Natural killer cell (primary cell): Measurements from ENCODE around the gene PMIS2. TPM values are rescaled to one million over a fixed set of nuclear protein-coding genes. Genes with fewer than 3 reads are reported as not detected.

Source experiments
- ATAC-seq, 3 donors: fragments of 150-1000 bp in 2 of 3; fragments of 200-7000 bp in 1 of 3; cut with Tn5 transposase; 1 replicate in 1 of 3; 2 replicates in 2 of 3; pipeline ENCODE4 v1.10.0; 2021; ENCODE audit warnings: mild to moderate bottlenecking in 2 of 3, moderate library complexity in 2 of 3
- DNase-seq, 2 donors: peaks; one replicate each; pipeline versions ENCODE4 v3.0.0 to v3.0.0-alpha.2; 2013 to 2021; ENCODE audit warnings: mixed read lengths in 1 of 2
- H3K27ac ChIP-seq: one replicate; pipeline ENCODE4 v1.5.1; 2013; ENCODE audit warnings: mild to moderate bottlenecking, low read length
- H3K27me3 ChIP-seq: one replicate; pipeline ENCODE4 v1.6.1; 2013; ENCODE audit warnings: low read length; ENCODE audit not compliant: control insufficient read depth, insufficient read depth
- H3K36me3 ChIP-seq: one replicate; pipeline ENCODE4 v1.6.1; 2013; ENCODE audit warnings: low read length; ENCODE audit not compliant: control insufficient read depth, insufficient read depth
- H3K4me1 ChIP-seq: one replicate; pipeline ENCODE4 v1.6.1; 2013; ENCODE audit warnings: low read length; ENCODE audit not compliant: control insufficient read depth, insufficient read depth
- H3K4me3 ChIP-seq: one replicate; pipeline ENCODE4 v1.5.1; 2013; ENCODE audit warnings: low read length
- H3K9me3 ChIP-seq: one replicate; pipeline ENCODE4 v1.6.1; 2013; ENCODE audit warnings: low read length; ENCODE audit not compliant: control insufficient read depth, insufficient read depth
- H3K27ac Mint-ChIP-seq, 2 donors: one replicate each; pipeline ENCODE4 v1.8.0; 2022; ENCODE audit warnings: mild to moderate bottlenecking in 2 of 2, mixed read lengths in 2 of 2, moderate library complexity in 1 of 2
- H3K27me3 Mint-ChIP-seq, 2 donors: one replicate each; pipeline ENCODE4 v1.8.0; 2022; ENCODE audit warnings: low read depth in 2 of 2, mixed read lengths in 2 of 2
- H3K36me3 Mint-ChIP-seq: one replicate; pipeline ENCODE4 v1.8.0; 2022; ENCODE audit warnings: mixed read lengths
- H3K4me1 Mint-ChIP-seq, 2 donors: one replicate each; pipeline ENCODE4 v1.8.0; 2022; ENCODE audit warnings: mixed read lengths in 2 of 2
- H3K4me3 Mint-ChIP-seq: one replicate; pipeline ENCODE4 v1.8.0; 2022; ENCODE audit warnings: mild to moderate bottlenecking, moderate library complexity, mixed read lengths
- H3K9me3 Mint-ChIP-seq, 2 donors: one replicate each; pipeline ENCODE4 v1.8.0; 2022; ENCODE audit warnings: mixed read lengths in 2 of 2
- WGBS: methylation state at CpG from one replicate; pipeline ENCODE4 v1.1.7; 2013; ENCODE audit warnings: missing lambda C conversion rate; ENCODE audit not compliant: insufficient coverage; 5-methylcytosine and 5-hydroxymethylcytosine counted together
- intact Hi-C: fragments of 100-400 bp; cut with micrococcal nuclease; formaldehyde crosslinking; loops from one replicate; pipeline ENCODE4 v1.14.2; 2022
- total RNA-seq, 4 donors: library from RNA; stranded (reverse); fragments of 120-200 nt in 1 of 4; gene quantifications; one replicate each; pipeline versions ENCODE4 v1.2.3 to v1.2.4, GENCODE V29; 2013 to 2022
- TF ChIP-seq, protein P1 (sequence below): fragments of 200-600 bp; IDR thresholded peaks from one replicate; pipeline ENCODE4 v1.8.0; 2022; ENCODE audit warnings: antibody characterized with exemption

Gene PMIS2
- total RNA-seq, 3 donors from 2014 or later (not counting 1 experiment from before 2014, with no cell fraction given), result not detected

DNA sequence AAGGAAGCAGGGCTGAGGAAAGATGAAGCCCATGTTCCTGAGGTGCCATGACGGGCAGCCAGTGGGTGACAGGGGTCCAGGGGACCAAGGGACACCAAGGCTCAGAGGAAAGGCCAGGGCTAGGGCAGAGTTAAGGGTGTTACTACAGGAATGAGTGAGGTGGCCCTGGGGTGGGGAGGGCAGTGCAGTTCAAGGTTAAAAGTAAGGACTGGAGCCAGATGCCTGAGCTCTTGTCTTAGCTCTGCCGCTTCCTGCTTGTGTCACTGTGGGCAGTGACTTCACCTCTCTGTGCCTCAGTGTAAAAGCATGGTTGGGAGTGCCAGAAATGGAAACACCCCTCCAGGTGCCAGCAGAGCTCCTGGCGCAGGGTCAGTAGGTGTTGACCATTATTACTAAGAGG, 50.7 kb downstream of the PMIS2 start:
- Histone ChIP-seq H3K27ac (no peak overlapping the region), H3K4me3 (no peak overlapping the region), H3K4me1 (peaks cover 4% of the 10 kb centered on the region), H3K36me3 (peaks cover 44% of the 10 kb centered on the region), H3K27me3 (no peaks in the 10 kb centered on the region), H3K9me3 (no peaks in the 10 kb centered on the region)
- H3K36me3 Mint-ChIP-seq, result peaks cover 7% of the 10 kb centered on the region
- DNase-seq (no peak), ATAC-seq (no peak)
- no peak overlapping the region for H3K27ac Mint-ChIP-seq
- peaks cover 9 to 10% of the 10 kb centered on the region in 2 donors for H3K4me1 Mint-ChIP-seq
- TF ChIP-seq, protein P1, sequence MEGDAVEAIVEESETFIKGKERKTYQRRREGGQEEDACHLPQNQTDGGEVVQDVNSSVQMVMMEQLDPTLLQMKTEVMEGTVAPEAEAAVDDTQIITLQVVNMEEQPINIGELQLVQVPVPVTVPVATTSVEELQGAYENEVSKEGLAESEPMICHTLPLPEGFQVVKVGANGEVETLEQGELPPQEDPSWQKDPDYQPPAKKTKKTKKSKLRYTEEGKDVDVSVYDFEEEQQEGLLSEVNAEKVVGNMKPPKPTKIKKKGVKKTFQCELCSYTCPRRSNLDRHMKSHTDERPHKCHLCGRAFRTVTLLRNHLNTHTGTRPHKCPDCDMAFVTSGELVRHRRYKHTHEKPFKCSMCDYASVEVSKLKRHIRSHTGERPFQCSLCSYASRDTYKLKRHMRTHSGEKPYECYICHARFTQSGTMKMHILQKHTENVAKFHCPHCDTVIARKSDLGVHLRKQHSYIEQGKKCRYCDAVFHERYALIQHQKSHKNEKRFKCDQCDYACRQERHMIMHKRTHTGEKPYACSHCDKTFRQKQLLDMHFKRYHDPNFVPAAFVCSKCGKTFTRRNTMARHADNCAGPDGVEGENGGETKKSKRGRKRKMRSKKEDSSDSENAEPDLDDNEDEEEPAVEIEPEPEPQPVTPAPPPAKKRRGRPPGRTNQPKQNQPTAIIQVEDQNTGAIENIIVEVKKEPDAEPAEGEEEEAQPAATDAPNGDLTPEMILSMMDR, result no peak
- no peaks in the 10 kb centered on the region for H3K27me3 Mint-ChIP-seq
- intact Hi-C loops, result no loop called here
- WGBS, result 98% methylated on average over 3 of the region's 3 CpGs
- H3K4me3 Mint-ChIP-seq, result no peak overlapping the region
- no peaks in the 10 kb centered on the region for H3K9me3 Mint-ChIP-seq

Other genes starting within 250 kb of the PMIS2 start
- gene FFAR1, start 238.3 kb upstream of the PMIS2 start, total RNA-seq, result under 1 TPM in 2 of 3 donors, not detected in 1; 0.30 to 0.47 TPM
- gene FFAR3, start 227.7 kb upstream of the PMIS2 start, total RNA-seq, result 1 to 10 TPM in 1 of 3 donors, under 1 TPM in 1, not detected in 1; 0.92 to 2.7 TPM
- gene GPR42, start 215.1 kb upstream of the PMIS2 start, total RNA-seq, result 1 to 10 TPM in 1 of 3 donors, under 1 TPM in 1, not detected in 1; 0.19 to 1.5 TPM
- gene FFAR2, start 137.9 kb upstream of the PMIS2 start, total RNA-seq, result 1 to 10 TPM in 2 of 3 donors, under 1 TPM in 1; 0.70 to 8.6 (median 1.6) TPM
- gene KRTDAP, start 95.7 kb upstream of the PMIS2 start, total RNA-seq, result not detected
- 10 to 100 TPM; 10.7 to 15.3 (median 11.3) TPM for gene DMKN, start 72.5 kb upstream of the PMIS2 start, total RNA-seq
- gene SBSN, start 57.9 kb upstream of the PMIS2 start, total RNA-seq, result not detected
- gene GAPDHS, start 52.7 kb upstream of the PMIS2 start, total RNA-seq, result not detected
- gene TMEM147, start 40.5 kb upstream of the PMIS2 start, total RNA-seq, result 10 to 100 TPM; 30.6 to 37.9 (median 31.2) TPM
- gene ATP4A, start 22.5 kb upstream of the PMIS2 start, total RNA-seq, result not detected
- 10 to 100 TPM; 17.5 to 26.4 (median 21.6) TPM for gene HAUS5, start 26.6 kb downstream of the PMIS2 start, total RNA-seq
- 10 to 100 TPM; 51.6 to 61.7 (median 58.2) TPM for gene RBM42, start 42.9 kb downstream of the PMIS2 start, total RNA-seq
- 1 to 10 TPM in 1 of 3 donors, under 1 TPM in 2; 0.48 to 2.0 (median 0.87) TPM for gene ETV2, start 55.6 kb downstream of the PMIS2 start, total RNA-seq
- 100 to 1,000 TPM; 213 to 247 (median 215) TPM for gene COX6B1, start 62.1 kb downstream of the PMIS2 start, total RNA-seq
- gene UPK1A, start 80.3 kb downstream of the PMIS2 start, total RNA-seq, result not detected
- 1 to 10 TPM in 1 of 3 donors, under 1 TPM in 2; 0.27 to 1.8 (median 0.35) TPM for gene ZBTB32, start 118.4 kb downstream of the PMIS2 start, total RNA-seq
- gene KMT2B, start 131.8 kb downstream of the PMIS2 start, total RNA-seq, result 10 to 100 TPM; 60.8 to 70.9 (median 70.7) TPM
- 10 to 100 TPM; 57.7 to 75.6 (median 69.6) TPM for gene IGFLR1, start 156.3 kb downstream of the PMIS2 start, total RNA-seq
- 10 to 100 TPM; 63.7 to 78.2 (median 73.0) TPM for gene U2AF1L4, start 159.2 kb downstream of the PMIS2 start, total RNA-seq
- 10 to 100 TPM; 38.5 to 45.0 (median 41.0) TPM for gene PSENEN, start 159.5 kb downstream of the PMIS2 start, total RNA-seq
- 10 to 100 TPM; 16.7 to 22.1 (median 18.2) TPM for gene LIN37, start 162.4 kb downstream of the PMIS2 start, total RNA-seq
- gene HSPB6, start 170.9 kb downstream of the PMIS2 start, total RNA-seq, result not detected
- 10 to 100 TPM; 33.1 to 40.2 (median 35.9) TPM for gene PROSER3, start 172.0 kb downstream of the PMIS2 start, total RNA-seq
- 10 to 100 TPM; 34.4 to 39.3 (median 37.5) TPM for gene ARHGAP33, start 189.4 kb downstream of the PMIS2 start, total RNA-seq
- not detected for gene PRODH2, start 226.7 kb downstream of the PMIS2 start, total RNA-seq